IMR-90 (cell line): Measurements from ENCODE around the gene ADRA2C. TPM values are rescaled to one million over a fixed set of nuclear protein-coding genes. Genes with fewer than 3 reads are reported as not detected.

ENCODE experiments used
- ATAC-seq: fragments of 200-7000 bp; cut with Tn5 transposase; 2 replicates; pipeline ENCODE4 v1.9.1; 2020; ENCODE audit warnings: low read depth, mild to moderate bottlenecking, moderate library complexity
- BruUV-seq: library from RNA; stranded (reverse); fragments of 400-500 nt; replicated peaks from 2 replicates; lab custom pipeline; 2021; lab: Mats Ljungman, UMichigan
- CTCF ChIA-PET: fragments of 300-600 bp; formaldehyde crosslinking; extraction: SDS; loops from one replicate; lab custom pipeline; 2021; ENCODE audit warnings: antibody characterized with exemption; lab: Yijun Ruan, JAX
- POLR2A ChIA-PET: fragments of 300-600 bp; sonication (Branson Sonifier 250); formaldehyde crosslinking; loops from one replicate; lab custom pipeline; 2022; ENCODE audit warnings: antibody characterized with exemption; ENCODE audit not compliant: unreplicated experiment; lab: Charles Lee
- DNase-seq: peaks from one replicate; pipeline ENCODE4 v3.0.0; 2013
- H2AFZ ChIP-seq: replicated peaks from 2 replicates; pipeline ENCODE3; 2013; ENCODE audit warnings: low read length, mild to moderate bottlenecking; ENCODE audit not compliant: poor library complexity
- H2AK5ac ChIP-seq: 2 replicates; pipeline ENCODE4 v1.6.1; 2013; ENCODE audit warnings: low read depth, low read length, inconsistent platforms
- H2AK9ac ChIP-seq: replicated peaks from 2 replicates; pipeline ENCODE3; 2013; ENCODE audit warnings: mild to moderate bottlenecking, low read depth, low read length, moderate library complexity; ENCODE audit not compliant: poor library complexity
- H2BK120ac ChIP-seq: 2 replicates; pipeline ENCODE4 v1.6.1; 2013; ENCODE audit warnings: low read depth, low read length, inconsistent platforms
- H2BK15ac ChIP-seq: 3 replicates; pipeline ENCODE4 v1.6.1; 2013; ENCODE audit warnings: low read depth, low read length, inconsistent platforms
- H2BK20ac ChIP-seq: 2 replicates; pipeline ENCODE4 v1.6.1; 2013; ENCODE audit warnings: low read depth, mild to moderate bottlenecking, inconsistent platforms, low read length, moderate library complexity
- H2BK5ac ChIP-seq: 2 replicates; pipeline ENCODE4 v1.6.1; 2013; ENCODE audit warnings: mild to moderate bottlenecking, low read depth, low read length, inconsistent platforms; ENCODE audit not compliant: poor library complexity, severe bottlenecking
- H3K14ac ChIP-seq: replicated peaks from 2 replicates; pipeline ENCODE4 v1.6.1; 2013; ENCODE audit warnings: low read depth, low read length, inconsistent platforms
- H3K18ac ChIP-seq: 2 replicates; pipeline ENCODE4 v1.6.1; 2013; ENCODE audit warnings: low read depth, low read length, control low read depth
- H3K23ac ChIP-seq: 2 replicates; pipeline ENCODE4 v1.6.1; 2013; ENCODE audit warnings: low read depth, low read length, inconsistent platforms
- H3K27ac ChIP-seq: 2 replicates; pipeline ENCODE4 v1.5.1; 2013; ENCODE audit warnings: mild to moderate bottlenecking, control low read depth, low read length; ENCODE audit not compliant: insufficient read depth
- H3K27me3 ChIP-seq: 2 replicates; pipeline ENCODE4 v1.6.1; 2013; ENCODE audit warnings: low read length; ENCODE audit not compliant: control insufficient read depth, insufficient read depth
- H3K36me3 ChIP-seq: 2 replicates; pipeline ENCODE4 v1.6.1; 2013; ENCODE audit warnings: low read length, mixed read lengths; ENCODE audit not compliant: control insufficient read depth, insufficient read depth
- H3K4ac ChIP-seq: 2 replicates; pipeline ENCODE4 v1.6.1; 2013; ENCODE audit warnings: low read depth, low read length, inconsistent platforms
- H3K4me1 ChIP-seq: 2 replicates; pipeline ENCODE4 v1.6.1; 2013; ENCODE audit warnings: low read length, mixed read lengths; ENCODE audit not compliant: control insufficient read depth, insufficient read depth
- H3K4me2 ChIP-seq: 2 replicates; pipeline ENCODE4 v1.6.1; 2013; ENCODE audit warnings: low read depth, mild to moderate bottlenecking, control low read depth, low read length, moderate library complexity
- H3K4me3 ChIP-seq: 2 replicates; pipeline ENCODE4 v1.5.1; 2013; ENCODE audit warnings: low read depth, mild to moderate bottlenecking, control low read depth, low read length, moderate library complexity; ENCODE audit not compliant: insufficient read depth
- H3K56ac ChIP-seq: 2 replicates; pipeline ENCODE4 v1.6.1; 2013; ENCODE audit warnings: low read length, inconsistent platforms; ENCODE audit not compliant: insufficient read depth; ENCODE audit errors: extremely low read depth
- H3K79me1 ChIP-seq, 2 experiments: 2 replicates each; pipeline ENCODE4 v1.6.1; 2013; ENCODE audit warnings: low read length in 2 of 2, inconsistent platforms in 1 of 2, low read depth in 1 of 2
- H3K9ac ChIP-seq: 2 replicates; pipeline ENCODE4 v1.6.1; 2013; ENCODE audit warnings: low read depth, low read length, control low read depth
- H3K9me1 ChIP-seq: 2 replicates; pipeline ENCODE4 v1.6.1; 2013; ENCODE audit warnings: low read length, inconsistent platforms; ENCODE audit not compliant: insufficient read depth
- H3K9me3 ChIP-seq: 2 replicates; pipeline ENCODE4 v1.6.1; 2013; ENCODE audit warnings: low read length; ENCODE audit not compliant: control insufficient read depth, insufficient read depth
- H4K20me1 ChIP-seq: 2 replicates; pipeline ENCODE4 v1.6.1; 2013; ENCODE audit warnings: low read length, inconsistent platforms; ENCODE audit not compliant: insufficient read depth
- H4K5ac ChIP-seq: 2 replicates; pipeline ENCODE4 v1.6.1; 2013; ENCODE audit warnings: mild to moderate bottlenecking, low read depth, low read length, control low read depth
- H4K8ac ChIP-seq, 2 experiments: 2 replicates each; pipeline ENCODE4 v1.6.1; 2013; ENCODE audit warnings: low read depth in 2 of 2, low read length in 2 of 2, control low read depth in 1 of 2, inconsistent platforms in 1 of 2
- H4K91ac ChIP-seq: 2 replicates; pipeline ENCODE4 v1.6.1; 2013; ENCODE audit warnings: low read depth, low read length, inconsistent platforms; ENCODE audit not compliant: insufficient read depth
- POLR2A ChIP-seq: IDR thresholded peaks from 2 replicates; pipeline ENCODE4 v1.6.1; 2012; ENCODE audit warnings: mild to moderate bottlenecking, low read depth, low read length
- WGBS, 2 experiments: methylation state at CpG; one replicate each; pipeline versions ENCODE4 v1.1.5 to v1.1.7; 2013; ENCODE audit warnings: missing lambda C conversion rate in 2 of 2; ENCODE audit not compliant: insufficient read length in 1 of 2; ENCODE audit errors: extremely low coverage in 2 of 2; 5-methylcytosine and 5-hydroxymethylcytosine counted together
- dilution Hi-C: fragments of 300-500 bp; cut with HindIII; formaldehyde crosslinking; loops from one replicate; pipeline ENCODE4 v1.14.3; 2018; ENCODE audit warnings: low sequenced_read_pairs; ENCODE audit not compliant: unreplicated experiment
- in situ Hi-C: fragments of 300-500 bp; cut with MboI; formaldehyde crosslinking; loops from 3 replicates; pipeline ENCODE4 v1.14.3; 2019; ENCODE audit warnings: low sequenced_read_pairs, inconsistent platforms, mixed read lengths
- intact Hi-C: fragments of 100-400 bp; cut with micrococcal nuclease; formaldehyde crosslinking; loops from 2 replicates; pipeline ENCODE4 v1.10.0; 2022
- polyA plus RNA-seq, 3 experiments: library from polyadenylated mRNA; depleted of rRNA; stranded (reverse); fragments of >200 nt; gene quantifications; 2 replicates each; pipeline ENCODE4 v1.2.3, GENCODE V29; 2012; ENCODE audit warnings: low replicate concordance in 1 of 3
- total RNA-seq: library from RNA; depleted of rRNA; stranded (reverse); fragments of >200 nt; gene quantifications from 2 replicates; pipeline ENCODE4 v1.2.3, GENCODE V29; 2012

The ADRA2C gene
- total and polyA plus RNA-seq, 2 of the 4 experiments (the other 2 are of a cell fraction) = under 0.01 to 0.14 TPM

- Histone ChIP-seq H3K9me1 (no peaks in the 10 kb centered on the region), H4K5ac (no peak overlapping the region), H3K14ac (no peak overlapping the region), H3K18ac (no peak overlapping the region), H3K27me3 (peaks cover 8% of the 10 kb centered on the region; the same call in 1 of the 2 replicates), H3K36me3 (no peaks in the 10 kb centered on the region), H2BK120ac (no peak overlapping the region), H4K20me1 (no peaks in the 10 kb centered on the region), H3K56ac (no peak overlapping the region), H4K91ac (no peak overlapping the region), H3K4ac (no peak overlapping the region), H3K4me3 (no peak overlapping the region), H4K8ac (no peak overlapping the region), H2BK15ac (no peak overlapping the region), H3K79me1 (no peaks in the 10 kb centered on the region), H2BK20ac (no peak overlapping the region), H2AK5ac (no peak overlapping the region), H2AFZ (no peak overlapping the region), H2BK5ac (no peak overlapping the region), H3K9me3 (no peaks in the 10 kb centered on the region; the same call in 1 of the 2 replicates), H3K4me2 (no peak overlapping the region), H3K9ac (no peak overlapping the region), H3K23ac (no peak overlapping the region), H3K27ac (no peak overlapping the region), H3K4me1 (no peaks in the 10 kb centered on the region), H2AK9ac (no peak overlapping the region)
- no peak for DNase-seq
- intact Hi-C loops = no loop called here
- in situ Hi-C loops = no loop called here
- ATAC-seq = no peak
- ChIA-PET CTCF (no interaction called here), POLR2A (no interaction called here)
- no TSS peak for BruUV-seq
- 67% methylated on average over 14 of the region's 23 CpGs; no CpG with 5 or more reads in 1 of the 2 experiments for WGBS, 2 experiments
- dilution Hi-C loops = no loop called here
- TF ChIP-seq POLR2A = no peak
Observed at GRCh38 chr4:3784454-3785291, 18.5 kb downstream of the ADRA2C start.
